ENCODE results near the gene DGKZ.

DNA sequence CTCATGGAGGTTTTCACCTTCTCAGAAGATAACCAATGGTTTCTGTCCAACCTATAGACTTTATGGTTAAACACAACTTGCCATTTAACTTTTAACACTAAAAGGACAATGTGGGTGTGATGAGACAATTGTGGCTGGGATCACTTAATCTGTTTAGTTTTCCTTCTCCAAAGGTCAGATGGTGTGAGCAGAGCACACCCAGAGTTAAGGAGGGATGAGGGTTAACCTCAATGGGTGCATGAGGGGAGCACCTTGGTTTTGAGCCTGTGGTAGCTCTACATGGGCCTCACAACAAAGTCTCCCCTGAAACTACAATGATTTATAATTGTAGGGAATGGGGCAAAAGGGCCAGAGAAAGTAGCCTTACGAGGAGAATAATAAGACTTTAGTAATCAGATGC, 73.2 kb downstream of the DGKZ start:
- TF ChIP-seq, protein P1, sequence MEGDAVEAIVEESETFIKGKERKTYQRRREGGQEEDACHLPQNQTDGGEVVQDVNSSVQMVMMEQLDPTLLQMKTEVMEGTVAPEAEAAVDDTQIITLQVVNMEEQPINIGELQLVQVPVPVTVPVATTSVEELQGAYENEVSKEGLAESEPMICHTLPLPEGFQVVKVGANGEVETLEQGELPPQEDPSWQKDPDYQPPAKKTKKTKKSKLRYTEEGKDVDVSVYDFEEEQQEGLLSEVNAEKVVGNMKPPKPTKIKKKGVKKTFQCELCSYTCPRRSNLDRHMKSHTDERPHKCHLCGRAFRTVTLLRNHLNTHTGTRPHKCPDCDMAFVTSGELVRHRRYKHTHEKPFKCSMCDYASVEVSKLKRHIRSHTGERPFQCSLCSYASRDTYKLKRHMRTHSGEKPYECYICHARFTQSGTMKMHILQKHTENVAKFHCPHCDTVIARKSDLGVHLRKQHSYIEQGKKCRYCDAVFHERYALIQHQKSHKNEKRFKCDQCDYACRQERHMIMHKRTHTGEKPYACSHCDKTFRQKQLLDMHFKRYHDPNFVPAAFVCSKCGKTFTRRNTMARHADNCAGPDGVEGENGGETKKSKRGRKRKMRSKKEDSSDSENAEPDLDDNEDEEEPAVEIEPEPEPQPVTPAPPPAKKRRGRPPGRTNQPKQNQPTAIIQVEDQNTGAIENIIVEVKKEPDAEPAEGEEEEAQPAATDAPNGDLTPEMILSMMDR (IDR thresholded peaks at IDR 0.05; ENCODE audit: low read length), result no peak
- no peak for TF ChIP-seq EZH2 (IDR thresholded peaks at IDR 0.05; ENCODE audit: borderline replicate concordance, low read length)
